ENCODE data around the gene NUDT8. TPM values are rescaled to one million over a fixed set of nuclear protein-coding genes. Genes with fewer than 3 reads are reported as not detected.

Gene NUDT8
- total RNA-seq, result 17.8 TPM

- peak; percentile 82 for DNase-seq (ENCODE audit: low spot score)
Observed at GRCh38 chr11:67629386-67630227, at the start of gene NUDT8. NUDT8 (minus strand) TSS chr11:67629937; CDS start chr11:67629911, 26 bp downstream.

GRCh38 chr11:67675058-67675747 is 45.5 kb upstream of the NUDT8 start:
- DNase-seq (ENCODE audit: low spot score), result no peak

- peak; percentile 67 for DNase-seq (ENCODE audit: low spot score)
Observed at GRCh38 chr11:67674442-67674871, 44.7 kb upstream of the NUDT8 start, which contains the start of gene ALDH3B2. ALDH3B2 (minus strand) TSS chr11:67674623; CDS start chr11:67666935, 7,688 bp downstream.

GRCh38 chr11:67673902-67674301 is 44.2 kb upstream of the NUDT8 start:
- DNase-seq (ENCODE audit: low spot score), result no peak

- DNase-seq (ENCODE audit: low spot score), result no peak
Observed at GRCh38 chr11:67673358-67673757, 43.6 kb upstream of the NUDT8 start.

GRCh38 chr11:67671211-67671520 is 41.4 kb upstream of the NUDT8 start:
- no peak for DNase-seq (ENCODE audit: low spot score)

GRCh38 chr11:67670316-67671210 is 40.8 kb upstream of the NUDT8 start:
- DNase-seq (ENCODE audit: low spot score), result no peak

- no peak for DNase-seq (ENCODE audit: low spot score)
Observed at GRCh38 chr11:67668192-67668551, 38.4 kb upstream of the NUDT8 start.

- no peak for DNase-seq (ENCODE audit: low spot score)
Observed at GRCh38 chr11:67667490-67668191, 37.9 kb upstream of the NUDT8 start.

- DNase-seq (ENCODE audit: low spot score), result no peak
Observed at GRCh38 chr11:67666676-67667489, 37.1 kb upstream of the NUDT8 start.

GRCh38 chr11:67666303-67666645 is 36.5 kb upstream of the NUDT8 start:
- DNase-seq (ENCODE audit: low spot score), result no peak

- no peak for DNase-seq (ENCODE audit: low spot score)
Observed at GRCh38 chr11:67665541-67666302, 36.0 kb upstream of the NUDT8 start.

GRCh38 chr11:67664696-67665540 is 35.2 kb upstream of the NUDT8 start:
- DNase-seq (ENCODE audit: low spot score), result no peak

GRCh38 chr11:67664213-67664585 is 34.5 kb upstream of the NUDT8 start:
- no peak for DNase-seq (ENCODE audit: low spot score)

GRCh38 chr11:67663532-67664212 is 33.9 kb upstream of the NUDT8 start:
- DNase-seq (ENCODE audit: low spot score), result no peak

GRCh38 chr11:67662835-67663531 is 33.2 kb upstream of the NUDT8 start:
- DNase-seq (ENCODE audit: low spot score), result no peak

GRCh38 chr11:67662142-67662834 is 32.6 kb upstream of the NUDT8 start:
- no peak for DNase-seq (ENCODE audit: low spot score)

All from mucosa of gallbladder (tissue), 1 donor.